Fibroblast of villous mesenchyme (primary cell): ENCODE measurements around the gene SLC27A1. TPM values are rescaled to one million over a fixed set of nuclear protein-coding genes. Genes with fewer than 3 reads are reported as not detected.
A peak's percentile ranks its signal among the peaks of the same experiment; 100 is the strongest.
"Not testable (repeated sequence)": the region's sequence is repeated elsewhere in the genome, so short reads cannot be mapped to it uniquely, and the experiment has no call there.

Experiments
- DNase-seq: peaks from one replicate; pipeline ENCODE4 v3.0.0-alpha.2; 2010; ENCODE audit warnings: low read depth
- H3K4me3 ChIP-seq: 2 replicates; pipeline ENCODE4 v1.5.1; 2011; ENCODE audit warnings: low read depth, mild to moderate bottlenecking, low read length
- total RNA-seq: library from RNA; depleted of rRNA; stranded (reverse); fragments of >200 nt; gene quantifications from 2 replicates; pipeline ENCODE4 v1.2.3, GENCODE V29; 2012
- TF ChIP-seq, protein P1 (sequence below): IDR thresholded peaks from 2 replicates; pipeline ENCODE4 v1.5.1; 2012; ENCODE audit warnings: low read depth, mild to moderate bottlenecking, low read length; ENCODE audit not compliant: insufficient read depth

SLC27A1 gene
- total RNA-seq, 1 donor, result 10.8 TPM

DNA sequence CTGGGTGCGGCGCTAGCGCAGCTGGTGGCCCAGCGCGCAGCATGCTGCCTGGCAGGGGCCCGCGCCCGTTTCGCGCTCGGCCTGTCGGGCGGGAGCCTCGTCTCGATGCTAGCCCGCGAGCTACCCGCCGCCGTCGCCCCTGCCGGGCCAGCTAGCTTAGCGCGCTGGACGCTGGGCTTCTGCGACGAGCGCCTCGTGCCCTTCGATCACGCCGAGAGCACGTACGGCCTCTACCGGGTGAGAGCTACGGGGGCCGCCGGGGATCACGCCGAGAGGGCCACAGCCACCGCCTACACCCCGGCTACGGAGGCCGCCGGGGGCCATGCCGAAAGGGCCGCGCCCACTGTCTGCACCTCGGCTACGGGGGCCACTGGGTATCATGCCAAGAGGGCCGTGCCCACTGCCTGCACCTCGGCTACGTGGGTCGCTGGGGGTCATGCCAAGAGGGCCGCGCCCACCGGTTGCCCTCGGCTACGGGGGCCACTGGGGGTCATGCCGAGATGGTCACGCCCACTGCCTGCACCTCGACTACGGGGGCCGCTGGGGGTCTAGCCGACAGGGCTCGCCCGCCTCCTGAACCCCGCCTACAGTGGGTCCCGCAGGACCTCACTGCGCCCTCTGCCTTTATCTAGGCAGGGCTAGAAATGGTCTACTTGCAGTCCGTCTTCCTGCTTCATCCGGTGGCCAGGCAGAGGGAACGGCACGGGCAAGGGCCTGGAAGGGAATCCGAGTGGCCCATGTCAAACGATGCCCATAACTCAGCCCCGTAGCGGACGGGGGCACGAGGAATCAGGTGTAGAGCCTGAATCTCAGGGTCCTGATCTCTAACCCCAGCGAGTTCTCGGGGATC is 41.6 kb downstream of the SLC27A1 start:
- TF ChIP-seq, protein P1, sequence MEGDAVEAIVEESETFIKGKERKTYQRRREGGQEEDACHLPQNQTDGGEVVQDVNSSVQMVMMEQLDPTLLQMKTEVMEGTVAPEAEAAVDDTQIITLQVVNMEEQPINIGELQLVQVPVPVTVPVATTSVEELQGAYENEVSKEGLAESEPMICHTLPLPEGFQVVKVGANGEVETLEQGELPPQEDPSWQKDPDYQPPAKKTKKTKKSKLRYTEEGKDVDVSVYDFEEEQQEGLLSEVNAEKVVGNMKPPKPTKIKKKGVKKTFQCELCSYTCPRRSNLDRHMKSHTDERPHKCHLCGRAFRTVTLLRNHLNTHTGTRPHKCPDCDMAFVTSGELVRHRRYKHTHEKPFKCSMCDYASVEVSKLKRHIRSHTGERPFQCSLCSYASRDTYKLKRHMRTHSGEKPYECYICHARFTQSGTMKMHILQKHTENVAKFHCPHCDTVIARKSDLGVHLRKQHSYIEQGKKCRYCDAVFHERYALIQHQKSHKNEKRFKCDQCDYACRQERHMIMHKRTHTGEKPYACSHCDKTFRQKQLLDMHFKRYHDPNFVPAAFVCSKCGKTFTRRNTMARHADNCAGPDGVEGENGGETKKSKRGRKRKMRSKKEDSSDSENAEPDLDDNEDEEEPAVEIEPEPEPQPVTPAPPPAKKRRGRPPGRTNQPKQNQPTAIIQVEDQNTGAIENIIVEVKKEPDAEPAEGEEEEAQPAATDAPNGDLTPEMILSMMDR, result no peak
- DNase-seq, result peak; percentile 90

DNA sequence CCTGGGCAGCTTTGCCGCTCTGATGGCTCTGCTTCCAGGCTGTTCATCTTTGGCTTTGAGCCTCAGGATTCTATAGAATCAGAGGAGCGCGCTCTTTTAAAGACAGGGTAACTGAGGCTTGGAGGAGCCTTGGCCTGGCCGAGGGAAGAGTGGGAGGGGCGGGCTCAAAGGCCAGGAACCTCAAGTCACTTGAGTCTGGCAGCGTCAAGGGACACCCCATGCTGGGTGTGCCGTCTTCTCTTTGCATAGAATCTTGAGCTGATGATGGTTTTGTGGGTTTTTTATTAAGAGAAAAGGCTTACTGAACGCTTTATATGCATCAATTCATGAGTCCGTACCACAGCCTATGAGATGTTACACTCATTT is 42.2 kb downstream of the SLC27A1 start:
- TF ChIP-seq, protein P1, result no peak
- DNase-seq, result no peak
- H3K4me3 ChIP-seq, result peak overlapping the region; percentile 82

More for the DNA sequence above, 41.6 kb downstream of the SLC27A1 start:
- H3K4me3 ChIP-seq, result peak overlapping the region; percentile 82

DNA sequence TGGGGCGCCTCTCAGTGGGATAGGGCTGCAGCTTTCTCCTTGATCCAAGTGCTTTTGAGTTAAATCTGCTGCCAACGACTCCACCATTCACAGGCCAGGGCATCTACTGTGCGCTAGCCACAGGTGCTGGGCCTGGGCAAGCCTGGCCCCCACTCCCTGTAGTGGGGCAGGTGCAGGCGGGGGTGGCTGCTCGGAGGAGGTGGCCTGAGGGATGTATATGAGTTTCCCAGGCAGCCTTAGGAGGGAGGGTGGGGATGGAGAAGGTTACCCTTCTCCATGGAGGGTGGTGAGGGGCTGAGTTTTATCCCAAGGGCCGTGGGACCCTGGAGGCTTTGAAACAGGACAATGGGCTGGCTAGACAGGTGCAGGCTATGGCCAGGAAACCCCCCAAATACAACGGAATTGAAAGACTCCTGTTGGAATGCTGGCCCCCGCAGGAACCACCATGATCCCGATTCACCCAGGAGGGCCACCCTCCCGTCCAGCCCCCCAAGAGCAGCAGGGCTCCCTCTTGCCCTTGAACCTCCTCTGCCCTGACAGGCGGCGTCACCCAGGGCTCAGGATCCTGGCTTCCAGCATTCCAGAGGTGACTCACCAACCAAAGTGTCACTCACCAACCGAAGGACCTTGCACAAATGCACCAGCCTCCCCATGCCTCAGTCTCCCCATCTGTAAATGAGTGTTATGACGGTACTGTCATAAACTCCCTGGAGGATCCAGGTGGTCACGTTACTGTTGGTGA is 45.3 kb downstream of the SLC27A1 start:
- no peak for DNase-seq
- H3K4me3 ChIP-seq, result no peak overlapping the region
- TF ChIP-seq, protein P1, result no peak

DNA sequence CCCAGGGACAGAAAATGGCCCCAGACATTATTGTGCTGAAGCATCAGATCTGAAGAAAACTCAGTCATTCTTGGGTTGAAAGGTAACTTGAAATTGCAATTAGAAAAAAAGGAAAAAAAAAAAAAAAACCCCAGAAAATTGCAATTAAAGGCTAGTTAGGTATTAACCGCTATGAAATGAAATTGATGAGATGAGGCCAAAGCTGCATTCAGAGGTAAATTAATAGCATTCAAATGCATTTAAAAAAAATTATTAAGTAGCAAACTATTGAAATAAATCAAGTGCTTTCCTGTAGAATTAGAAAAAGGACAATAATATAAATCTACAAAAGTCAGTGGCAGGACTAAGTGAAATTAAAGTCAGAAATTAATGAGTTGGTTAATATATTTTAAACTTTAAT is 47.6 kb downstream of the SLC27A1 start:
- H3K4me3 ChIP-seq, result no peak overlapping the region
- TF ChIP-seq, protein P1, result no peak
- DNase-seq, result peak; percentile 11

DNA sequence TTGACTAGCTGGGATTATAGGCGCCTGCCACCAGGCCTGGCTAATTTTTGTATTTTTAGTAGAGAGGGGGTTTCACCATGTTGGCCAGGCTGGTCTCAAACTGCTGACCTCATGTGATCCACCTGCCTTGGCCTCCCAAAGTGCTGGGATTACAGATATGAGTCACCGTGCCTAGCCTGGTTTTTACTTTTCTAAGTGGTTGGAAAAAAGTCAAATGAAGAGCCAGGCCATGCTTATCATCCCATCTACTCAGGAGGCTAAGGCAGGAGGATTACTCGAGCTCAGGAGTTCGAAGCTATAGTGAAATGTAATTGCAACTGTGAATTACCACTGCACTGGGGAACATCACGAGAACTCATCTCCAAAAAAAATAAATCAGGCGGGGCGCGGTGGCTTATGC is 48.3 kb downstream of the SLC27A1 start:
- not testable (repeated sequence) for DNase-seq, H3K4me3 ChIP-seq

DNA sequence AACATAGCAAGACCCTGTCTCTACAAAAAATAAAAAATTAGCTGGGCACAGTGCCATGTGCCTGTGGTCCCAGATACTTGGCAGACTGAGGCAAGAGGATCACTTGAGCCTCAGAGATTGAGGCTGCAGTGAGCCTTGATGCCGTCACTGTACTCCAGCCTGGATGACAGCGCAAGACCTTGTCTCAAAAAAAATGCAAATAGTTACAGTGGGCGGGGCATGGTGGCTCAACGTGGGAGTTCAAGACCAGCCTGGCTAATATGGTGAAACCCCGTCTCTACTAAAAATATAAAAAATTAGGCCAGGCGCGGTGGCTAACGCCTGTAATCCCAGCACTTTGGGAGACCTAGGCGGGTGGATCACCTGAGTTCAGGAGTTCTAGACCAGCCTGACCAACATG is 49.6 kb downstream of the SLC27A1 start:
- H3K4me3 ChIP-seq, result no peak overlapping the region
- TF ChIP-seq, protein P1, result no peak
- DNase-seq, result no peak

DNA sequence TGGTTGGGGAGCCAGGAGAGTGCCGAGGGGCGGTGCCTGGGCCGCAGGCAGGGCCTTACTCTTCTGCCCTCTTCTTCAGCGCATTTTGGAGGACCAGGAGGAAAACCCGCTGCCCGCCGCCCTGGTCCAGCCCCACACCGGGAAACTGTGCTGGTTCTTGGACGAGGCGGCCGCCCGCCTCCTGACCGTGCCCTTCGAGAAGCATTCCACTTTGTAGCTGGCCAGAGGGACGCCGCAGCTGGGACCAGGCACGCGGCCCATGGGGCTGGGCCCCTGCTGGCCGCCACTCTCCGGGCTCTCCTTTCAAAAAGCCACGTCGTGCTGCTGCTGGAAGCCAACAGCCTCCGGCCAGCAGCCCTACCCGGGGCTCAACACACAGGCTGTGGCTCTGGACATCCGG is 50.5 kb downstream of the SLC27A1 start:
- DNase-seq, result no peak
- no peak overlapping the region for H3K4me3 ChIP-seq
- TF ChIP-seq, protein P1, result no peak
